ENCODE measurements around the gene RYR2. TPM values are rescaled to one million over a fixed set of nuclear protein-coding genes. Genes with fewer than 3 reads are reported as not detected.

The RYR2 gene
- total RNA-seq, 4 donors from 2014 or later = 0.20 to 0.60 (median 0.32) TPM

GRCh38 chr1:237029850-237030535 is 12.0 kb upstream of the RYR2 start:
- Histone ChIP-seq H3K4me1 (no peaks in the 10 kb centered on the region), H3K36me3 (no peaks in the 10 kb centered on the region), H3K27ac (no peak overlapping the region), H3K4me3 (no peak overlapping the region), H3K27me3 (no peaks in the 10 kb centered on the region), H3K9me3 (peaks cover 0 to 9% (median 0%) of the 10 kb centered on the region in 4 donors)
- WGBS, 2 donors = 60 to 62% methylated on average over 9 of the region's 9 CpGs
- no peak for TF ChIP-seq CTCF (IDR thresholded peaks at IDR 0.05)
- no peak for TF ChIP-seq POLR2A (IDR thresholded peaks at IDR 0.05)
- no peak for TF ChIP-seq EP300 (IDR thresholded peaks at IDR 0.05)
- DNase-seq (ENCODE audit: low spot score in 2 of 2) = no peak

- Histone ChIP-seq H3K4me1 (no peaks in the 10 kb centered on the region), H3K9me3 (no peaks in the 10 kb centered on the region), H3K4me3 (no peak overlapping the region), H3K27ac (no peak overlapping the region), H3K27me3 (no peaks in the 10 kb centered on the region), H3K36me3 (no peaks in the 10 kb centered on the region)
- no peak for DNase-seq (ENCODE audit: low spot score in 2 of 2)
- 48 to 70% methylated on average over 4 of the region's 4 CpGs for WGBS, 2 donors
- peak in 1 of 2 donors; percentile 13 for TF ChIP-seq EP300 (IDR thresholded peaks at IDR 0.05)
- no peak for TF ChIP-seq POLR2A (IDR thresholded peaks at IDR 0.05)
- no peak for TF ChIP-seq CTCF (IDR thresholded peaks at IDR 0.05)
Measured at GRCh38 chr1:237031480-237031879, 10.5 kb upstream of the RYR2 start.

GRCh38 chr1:237032029-237032428 is 10.0 kb upstream of the RYR2 start:
- Histone ChIP-seq H3K27ac (no peak overlapping the region), H3K4me3 (no peak overlapping the region), H3K36me3 (no peaks in the 10 kb centered on the region), H3K4me1 (no peaks in the 10 kb centered on the region), H3K9me3 (no peaks in the 10 kb centered on the region), H3K27me3 (no peaks in the 10 kb centered on the region)
- 22 to 43% methylated on average over 7 of the region's 7 CpGs for WGBS, 2 donors
- TF ChIP-seq CTCF (IDR thresholded peaks at IDR 0.05) (no peak), POLR2A (IDR thresholded peaks at IDR 0.05) (no peak), EP300 (IDR thresholded peaks at IDR 0.05) (no peak)
- no peak for DNase-seq (ENCODE audit: low spot score in 2 of 2)

- Histone ChIP-seq H3K4me1 (no peaks in the 10 kb centered on the region), H3K36me3 (no peaks in the 10 kb centered on the region), H3K27me3 (no peaks in the 10 kb centered on the region), H3K27ac (no peak overlapping the region), H3K4me3 (no peak overlapping the region), H3K9me3 (no peaks in the 10 kb centered on the region)
- TF ChIP-seq EP300 (IDR thresholded peaks at IDR 0.05) (no peak), CTCF (IDR thresholded peaks at IDR 0.05) (no peak), POLR2A (IDR thresholded peaks at IDR 0.05) (no peak)
- no peak for DNase-seq (ENCODE audit: low spot score in 2 of 2)
- 90 to 93% methylated on average over 4 of the region's 4 CpGs for WGBS, 2 donors
Measured at GRCh38 chr1:237033061-237033460, 8.9 kb upstream of the RYR2 start.

- no peak overlapping the region for H3K27ac ChIP-seq
Measured at GRCh38 chr1:237033804-237034203, 8.2 kb upstream of the RYR2 start.

More at GRCh38 chr1:237033804-237034203, 8.2 kb upstream of the RYR2 start:
- Histone ChIP-seq H3K36me3 (no peaks in the 10 kb centered on the region), H3K4me3 (no peak overlapping the region), H3K27me3 (no peaks in the 10 kb centered on the region), H3K9me3 (no peaks in the 10 kb centered on the region), H3K4me1 (no peaks in the 10 kb centered on the region)
- WGBS, 2 donors = 63 to 85% methylated on average over 4 of the region's 4 CpGs
- TF ChIP-seq EP300 (IDR thresholded peaks at IDR 0.05) (no peak), POLR2A (IDR thresholded peaks at IDR 0.05) (no peak), CTCF (IDR thresholded peaks at IDR 0.05) (no peak)
- DNase-seq (ENCODE audit: low spot score in 2 of 2) = no peak

Measured in tibial nerve (tissue), 4 donors.